ENCODE results near the gene ARHGAP23. TPM values are rescaled to one million over a fixed set of nuclear protein-coding genes. Genes with fewer than 3 reads are reported as not detected.

ARHGAP23 gene
- total and polyA plus RNA-seq, 4 experiments from 2014 or later, result 0.04 to 0.23 TPM; not detected in 2

GRCh38 chr17:38532451-38532850 is 104.2 kb downstream of the ARHGAP23 start:
- Histone ChIP-seq H3K9me3 (ENCODE audit: control insufficient read depth in 1 of 2, low read length in 2 of 2) (no peaks in the 10 kb centered on the region), H3K27ac (ENCODE audit: low read depth, low read length) (no peak overlapping the region), H3K27me3 (ENCODE audit: insufficient read depth, low read length) (no peaks in the 10 kb centered on the region), H3K4me3 (ENCODE audit: low read length in 2 of 2) (no peak overlapping the region), H3K36me3 (ENCODE audit: insufficient read depth, low read length) (no peaks in the 10 kb centered on the region), H3K4me1 (ENCODE audit: insufficient read depth, low read length) (no peaks in the 10 kb centered on the region)
- H3K4me3 Mint-ChIP-seq, result no peak overlapping the region
- H3K36me3 Mint-ChIP-seq, result no peaks in the 10 kb centered on the region
- no peak overlapping the region for H3K27ac Mint-ChIP-seq
- H3K27me3 Mint-ChIP-seq, result peaks cover 29 to 37% of the 10 kb centered on the region in 2 donors
- H3K9me3 Mint-ChIP-seq, result no peaks in the 10 kb centered on the region
- DNase-seq, result no peak
- CTCF ChIA-PET (ENCODE audit: partially characterized antibody), result no interaction called here
- POLR2A ChIA-PET (ENCODE audit: partially characterized antibody), result no interaction called here
- no peaks in the 10 kb centered on the region for H3K4me1 Mint-ChIP-seq
- intact Hi-C loops (cut with micrococcal nuclease), result no loop called here

- Histone ChIP-seq H3K4me1 (ENCODE audit: insufficient read depth, low read length) (no peaks in the 10 kb centered on the region), H3K9me3 (ENCODE audit: control insufficient read depth in 1 of 2, low read length in 2 of 2) (no peaks in the 10 kb centered on the region), H3K27ac (ENCODE audit: low read depth, low read length) (no peak overlapping the region), H3K36me3 (ENCODE audit: insufficient read depth, low read length) (no peaks in the 10 kb centered on the region), H3K27me3 (ENCODE audit: insufficient read depth, low read length) (no peaks in the 10 kb centered on the region), H3K4me3 (ENCODE audit: low read length in 2 of 2) (no peak overlapping the region)
- Mint-ChIP-seq H3K9me3 (no peaks in the 10 kb centered on the region), H3K27ac (no peak overlapping the region), H3K27me3 (peaks cover 23 to 31% of the 10 kb centered on the region in 2 donors), H3K36me3 (no peaks in the 10 kb centered on the region), H3K4me1 (no peaks in the 10 kb centered on the region), H3K4me3 (no peak overlapping the region)
- DNase-seq, result no peak
- intact Hi-C loops (cut with micrococcal nuclease), result no loop called here
- ChIA-PET POLR2A (ENCODE audit: partially characterized antibody) (no interaction called here), CTCF (ENCODE audit: partially characterized antibody) (no interaction called here)
Observed at GRCh38 chr17:38533241-38533640, 105.0 kb downstream of the ARHGAP23 start.

GRCh38 chr17:38533866-38534497 is 105.7 kb downstream of the ARHGAP23 start:
- Mint-ChIP-seq H3K4me1 (no peaks in the 10 kb centered on the region), H3K9me3 (no peaks in the 10 kb centered on the region), H3K27ac (no peak overlapping the region), H3K4me3 (no peak overlapping the region), H3K27me3 (peaks cover 19 to 31% of the 10 kb centered on the region in 2 donors), H3K36me3 (no peaks in the 10 kb centered on the region)
- H3K27me3 ChIP-seq (ENCODE audit: insufficient read depth, low read length), result no peaks in the 10 kb centered on the region
- no peak overlapping the region for H3K4me3 ChIP-seq (ENCODE audit: low read length in 2 of 2)
- no peak for DNase-seq
- no peaks in the 10 kb centered on the region for H3K9me3 ChIP-seq (ENCODE audit: control insufficient read depth in 1 of 2, low read length in 2 of 2)
- no peak overlapping the region for H3K27ac ChIP-seq (ENCODE audit: low read depth, low read length)
- no peaks in the 10 kb centered on the region for H3K4me1 ChIP-seq (ENCODE audit: insufficient read depth, low read length)
- CTCF ChIA-PET (ENCODE audit: partially characterized antibody), result no interaction called here
- intact Hi-C loops (cut with micrococcal nuclease), result no loop called here
- POLR2A ChIA-PET (ENCODE audit: partially characterized antibody), result no interaction called here
- H3K36me3 ChIP-seq (ENCODE audit: insufficient read depth, low read length), result no peaks in the 10 kb centered on the region

- ChIA-PET POLR2A (ENCODE audit: partially characterized antibody) (no interaction called here), CTCF (ENCODE audit: partially characterized antibody) (no interaction called here)
- Histone ChIP-seq H3K36me3 (ENCODE audit: insufficient read depth, low read length) (no peaks in the 10 kb centered on the region), H3K4me1 (ENCODE audit: insufficient read depth, low read length) (no peaks in the 10 kb centered on the region), H3K9me3 (ENCODE audit: control insufficient read depth in 1 of 2, low read length in 2 of 2) (no peaks in the 10 kb centered on the region), H3K4me3 (ENCODE audit: low read length in 2 of 2) (no peak overlapping the region), H3K27me3 (ENCODE audit: insufficient read depth, low read length) (no peaks in the 10 kb centered on the region), H3K27ac (ENCODE audit: low read depth, low read length) (no peak overlapping the region)
- Mint-ChIP-seq H3K27me3 (peaks cover 19 to 31% of the 10 kb centered on the region in 2 donors), H3K4me3 (no peak overlapping the region), H3K9me3 (no peaks in the 10 kb centered on the region), H3K4me1 (no peaks in the 10 kb centered on the region), H3K36me3 (no peaks in the 10 kb centered on the region), H3K27ac (no peak overlapping the region)
- intact Hi-C loops (cut with micrococcal nuclease), result no loop called here
- DNase-seq, result no peak
Observed at GRCh38 chr17:38534498-38534885, 106.2 kb downstream of the ARHGAP23 start.

- H3K4me3 Mint-ChIP-seq, result no peak overlapping the region
- no peaks in the 10 kb centered on the region for H3K36me3 Mint-ChIP-seq
- H3K27ac ChIP-seq (ENCODE audit: low read depth, low read length), result no peak overlapping the region
- H3K4me3 ChIP-seq (ENCODE audit: low read length in 2 of 2), result no peak overlapping the region
- no peak for DNase-seq
- ChIA-PET POLR2A (ENCODE audit: partially characterized antibody) (interaction anchor here (0.6 kb wide), 1 partner anchor 68 kb away, joined by 3 read pairs; no protein-coding TSS in a partner anchor), CTCF (ENCODE audit: partially characterized antibody) (no interaction called here)
- H3K4me1 ChIP-seq (ENCODE audit: insufficient read depth, low read length), result no peaks in the 10 kb centered on the region
- peaks cover 17 to 31% of the 10 kb centered on the region in 2 donors for H3K27me3 Mint-ChIP-seq
- H3K27ac Mint-ChIP-seq, result no peak overlapping the region
- no peaks in the 10 kb centered on the region for H3K27me3 ChIP-seq (ENCODE audit: insufficient read depth, low read length)
- intact Hi-C loops (cut with micrococcal nuclease), result no loop called here
- H3K4me1 Mint-ChIP-seq, result no peaks in the 10 kb centered on the region
- H3K36me3 ChIP-seq (ENCODE audit: insufficient read depth, low read length), result no peaks in the 10 kb centered on the region
- no peaks in the 10 kb centered on the region for H3K9me3 ChIP-seq (ENCODE audit: control insufficient read depth in 1 of 2, low read length in 2 of 2)
- H3K9me3 Mint-ChIP-seq, result no peaks in the 10 kb centered on the region
Observed at GRCh38 chr17:38535886-38536285, 107.6 kb downstream of the ARHGAP23 start.

GRCh38 chr17:38536661-38537060 is 108.4 kb downstream of the ARHGAP23 start:
- H3K27ac Mint-ChIP-seq, result no peak overlapping the region
- ChIA-PET CTCF (ENCODE audit: partially characterized antibody) (no interaction called here), POLR2A (ENCODE audit: partially characterized antibody) (no interaction called here)
- no peak overlapping the region for H3K27ac ChIP-seq (ENCODE audit: low read depth, low read length)
- intact Hi-C loops (cut with micrococcal nuclease), result no loop called here
- no peaks in the 10 kb centered on the region for H3K4me1 ChIP-seq (ENCODE audit: insufficient read depth, low read length)
- no peaks in the 10 kb centered on the region for H3K27me3 ChIP-seq (ENCODE audit: insufficient read depth, low read length)
- DNase-seq, result no peak
- no peaks in the 10 kb centered on the region for H3K9me3 ChIP-seq (ENCODE audit: control insufficient read depth in 1 of 2, low read length in 2 of 2)
- no peaks in the 10 kb centered on the region for H3K4me1 Mint-ChIP-seq
- no peak overlapping the region for H3K4me3 Mint-ChIP-seq
- H3K27me3 Mint-ChIP-seq, result peaks cover 19 to 32% of the 10 kb centered on the region in 2 donors
- H3K4me3 ChIP-seq (ENCODE audit: low read length in 2 of 2), result no peak overlapping the region
- no peaks in the 10 kb centered on the region for H3K36me3 ChIP-seq (ENCODE audit: insufficient read depth, low read length)
- no peaks in the 10 kb centered on the region for H3K9me3 Mint-ChIP-seq
- H3K36me3 Mint-ChIP-seq, result no peaks in the 10 kb centered on the region

GRCh38 chr17:38538906-38539305 is 110.6 kb downstream of the ARHGAP23 start:
- ChIA-PET POLR2A (ENCODE audit: partially characterized antibody) (no interaction called here), CTCF (ENCODE audit: partially characterized antibody) (no interaction called here)
- intact Hi-C loops (cut with micrococcal nuclease), result no loop called here
- Histone ChIP-seq H3K27ac (ENCODE audit: low read depth, low read length) (no peak overlapping the region), H3K4me3 (ENCODE audit: low read length in 2 of 2) (no peak overlapping the region), H3K36me3 (ENCODE audit: insufficient read depth, low read length) (no peaks in the 10 kb centered on the region), H3K9me3 (ENCODE audit: control insufficient read depth in 1 of 2, low read length in 2 of 2) (no peaks in the 10 kb centered on the region), H3K4me1 (ENCODE audit: insufficient read depth, low read length) (no peaks in the 10 kb centered on the region), H3K27me3 (ENCODE audit: insufficient read depth, low read length) (no peaks in the 10 kb centered on the region)
- no peak overlapping the region for H3K27ac Mint-ChIP-seq
- no peaks in the 10 kb centered on the region for H3K9me3 Mint-ChIP-seq
- no peaks in the 10 kb centered on the region for H3K4me1 Mint-ChIP-seq
- H3K27me3 Mint-ChIP-seq, result peaks cover 17 to 33% of the 10 kb centered on the region in 2 donors
- no peaks in the 10 kb centered on the region for H3K36me3 Mint-ChIP-seq
- DNase-seq, result no peak
- H3K4me3 Mint-ChIP-seq, result no peak overlapping the region

GRCh38 chr17:38539386-38539785 is 111.1 kb downstream of the ARHGAP23 start:
- Mint-ChIP-seq H3K27me3 (peaks cover 17 to 30% of the 10 kb centered on the region in 2 donors), H3K27ac (no peak overlapping the region), H3K36me3 (no peaks in the 10 kb centered on the region), H3K4me1 (no peaks in the 10 kb centered on the region), H3K9me3 (no peaks in the 10 kb centered on the region), H3K4me3 (no peak overlapping the region)
- H3K27me3 ChIP-seq (ENCODE audit: insufficient read depth, low read length), result no peaks in the 10 kb centered on the region
- ChIA-PET CTCF (ENCODE audit: partially characterized antibody) (no interaction called here), POLR2A (ENCODE audit: partially characterized antibody) (no interaction called here)
- no peak overlapping the region for H3K27ac ChIP-seq (ENCODE audit: low read depth, low read length)
- no peaks in the 10 kb centered on the region for H3K36me3 ChIP-seq (ENCODE audit: insufficient read depth, low read length)
- H3K4me1 ChIP-seq (ENCODE audit: insufficient read depth, low read length), result no peaks in the 10 kb centered on the region
- no peak overlapping the region for H3K4me3 ChIP-seq (ENCODE audit: low read length in 2 of 2)
- no peak for DNase-seq
- no peaks in the 10 kb centered on the region for H3K9me3 ChIP-seq (ENCODE audit: control insufficient read depth in 1 of 2, low read length in 2 of 2)
- intact Hi-C loops (cut with micrococcal nuclease), result no loop called here
